ENCODE measurements around the gene SIX6.
"Not testable (repeated sequence)": the region's sequence is repeated elsewhere in the genome, so short reads cannot be mapped to it uniquely, and the experiment has no call there.

SIX6 gene

GRCh38 chr14:60508707-60509437 is at the start of gene SIX6:
SIX6 (plus strand) TSS chr14:60509146; CDS start chr14:60509399, 253 bp downstream.
- no peak for DNase-seq

- DNase-seq: not testable (repeated sequence)
Measured at GRCh38 chr14:60480248-60480647, 28.7 kb upstream of the SIX6 start.

GRCh38 chr14:60482743-60483142 is 26.2 kb upstream of the SIX6 start:
- no peak for DNase-seq

GRCh38 chr14:60485057-60485597 is 23.8 kb upstream of the SIX6 start:
- no peak for DNase-seq

- DNase-seq: no peak
Measured at GRCh38 chr14:60485598-60486251, 23.2 kb upstream of the SIX6 start, which contains the start of gene C14orf39. C14orf39 (minus strand) TSS chr14:60486063; CDS start chr14:60485078, 985 bp downstream.

- DNase-seq: no peak
Measured at GRCh38 chr14:60487211-60487610, 21.7 kb upstream of the SIX6 start.

- DNase-seq: no peak
Measured at GRCh38 chr14:60488175-60488574, 20.8 kb upstream of the SIX6 start.

- DNase-seq: no peak
Measured at GRCh38 chr14:60490270-60490669, 18.7 kb upstream of the SIX6 start.

- no peak for DNase-seq
Measured at GRCh38 chr14:60495946-60496345, 13.0 kb upstream of the SIX6 start.

GRCh38 chr14:60502541-60502940 is 6.4 kb upstream of the SIX6 start:
- no peak for DNase-seq

GRCh38 chr14:60505448-60505847 is 3.5 kb upstream of the SIX6 start:
- DNase-seq: no peak

GRCh38 chr14:60506010-60506409 is 2.9 kb upstream of the SIX6 start:
- no peak for DNase-seq

GRCh38 chr14:60506462-60506984 is 2.4 kb upstream of the SIX6 start:
- no peak for DNase-seq

GRCh38 chr14:60506985-60507829 is 1.7 kb upstream of the SIX6 start:
- DNase-seq: no peak

GRCh38 chr14:60508363-60508706 is 611 bp upstream of the SIX6 start:
- DNase-seq: no peak

GRCh38 chr14:60509438-60510253 is 700 bp downstream of the SIX6 start:
- no peak for DNase-seq

- DNase-seq: no peak
Measured at GRCh38 chr14:60510254-60510950, 1.5 kb downstream of the SIX6 start.

GRCh38 chr14:60510951-60511599 is 2.1 kb downstream of the SIX6 start:
- no peak for DNase-seq

- no peak for DNase-seq
Measured at GRCh38 chr14:60512126-60512525, 3.2 kb downstream of the SIX6 start.
